Psoas muscle (tissue), 8 donors: ENCODE measurements around the gene RGS1. TPM values are rescaled to one million over a fixed set of nuclear protein-coding genes. Genes with fewer than 3 reads are reported as not detected.

ENCODE experiments used
- ATAC-seq, 4 donors: fragments of 200-7000 bp; cut with Tn5 transposase; one replicate each; pipeline ENCODE4 v1.9.1; 2020; ENCODE audit warnings: moderate library complexity in 3 of 4, mild to moderate bottlenecking in 2 of 4
- DNase-seq, 2 donors: peaks; one replicate each; pipeline ENCODE4 v3.0.0-alpha.2; 2020
- H3K27ac ChIP-seq: fragments of 200-600 bp; one replicate; pipeline ENCODE4 v1.8.0; 2022
- H3K27me3 ChIP-seq, 3 donors: fragments of 200-600 bp in 1 of 3; one replicate each; pipeline versions ENCODE4 v1.6.1 to v1.8.0; 2013 to 2022; ENCODE audit warnings: low read length in 2 of 3, mild to moderate bottlenecking in 2 of 3, moderate library complexity in 1 of 3; ENCODE audit not compliant: insufficient read depth in 3 of 3
- H3K36me3 ChIP-seq, 2 donors: fragments of 200-600 bp in 1 of 2; one replicate each; pipeline versions ENCODE4 v1.6.1 to v1.8.0; 2013 to 2022; ENCODE audit warnings: low read depth in 1 of 2, mild to moderate bottlenecking in 1 of 2, moderate library complexity in 1 of 2; ENCODE audit not compliant: insufficient read depth in 1 of 2
- H3K4me1 ChIP-seq: fragments of 200-600 bp; one replicate; pipeline ENCODE4 v1.8.0; 2022
- H3K4me3 ChIP-seq: fragments of 200-600 bp; one replicate; pipeline ENCODE4 v1.8.0; 2022; ENCODE audit warnings: mild to moderate bottlenecking
- H3K9me3 ChIP-seq: fragments of 200-600 bp; one replicate; pipeline ENCODE4 v1.8.0; 2022
- CTCF ChIP-seq: fragments of 200-600 bp; IDR thresholded peaks from one replicate; pipeline ENCODE4 v1.8.0; 2022; ENCODE audit warnings: antibody characterized with exemption
- whole genome bisulfite sequencing, 3 donors: extraction: QIAGEN DNeasy Blood & Tissue Kit; methylation state at CpG; one replicate each; pipeline versions ENCODE4 v1.1.6 to v1.1.7; 2013; 5-methylcytosine and 5-hydroxymethylcytosine counted together
- intact Hi-C, 2 donors: fragments of 100-400 bp; cut with DNase I; formaldehyde crosslinking; loops; one replicate each; pipeline versions ENCODE4 v1.11.0 to v1.14.2; 2022
- polyA plus RNA-seq, 3 donors: library from polyadenylated mRNA; stranded (reverse); fragments of 200-250 nt; gene quantifications; one replicate each; pipeline ENCODE4 v1.2.3, GENCODE V29; 2013
- total RNA-seq, 4 donors: library from RNA; stranded (reverse); fragmentation: NEBNext Ultra II Directional in 2 of 4; extraction: Animal tissue kit (Norgen Biotek cat#: 25700) in 2 of 4; gene quantifications; one replicate each; pipeline versions ENCODE4 v1.2.1 to v1.2.4, GENCODE V29; 2021 to 2023
- donor health status: healthy with polysubstance abuse.
- donor health status: DM: no; HTN: no; CAD: no; lungs with moderate emphysema.
- donor health status: Bipolar disorder and iron deficiency.
- donor health status: healthy.
- donor health status: DM: yes; HTN: yes; CAD: no.
- donor health status: DM: no; HTN: no; CAD: no.
- donor health status: DM: no; HTN: no; CAD: no.
- donor health status: DM: yes; HTN: yes; CAD: no.

Gene RGS1
- total and polyA plus RNA-seq, 7 donors = 0.06 to 1.7 (median 1.3) TPM

GRCh38 chr1:192538407-192539296, 36.9 kb upstream of the RGS1 start:
- no peaks in the 10 kb centered on the region for H3K27me3 ChIP-seq
- H3K36me3 ChIP-seq = no peaks in the 10 kb centered on the region
- no peak overlapping the region for H3K4me3 ChIP-seq
- TF ChIP-seq CTCF = no peak
- ATAC-seq = no peak
- no peaks in the 10 kb centered on the region for H3K4me1 ChIP-seq
- H3K27ac ChIP-seq = peak overlapping the region; percentile 12
- H3K9me3 ChIP-seq = no peaks in the 10 kb centered on the region
- DNase-seq = no peak
- intact Hi-C loops = no loop called here
- WGBS, 3 donors = 49 to 61% (median 54%) methylated on average over 3 of the region's 3 CpGs

- H3K27me3 ChIP-seq = no peaks in the 10 kb centered on the region
- WGBS, 3 donors = 15 to 31% (median 17%) methylated on average over 4 of the region's 4 CpGs
Measured at GRCh38 chr1:192539297-192540092, 36.1 kb upstream of the RGS1 start.

GRCh38 chr1:192543445-192543844, 32.1 kb upstream of the RGS1 start:
- no peaks in the 10 kb centered on the region for H3K4me1 ChIP-seq
- H3K36me3 ChIP-seq = no peaks in the 10 kb centered on the region
- DNase-seq (no peak), ATAC-seq (no peak)
- intact Hi-C loops = no loop called here
- WGBS, 3 donors = 94 to 98% (median 96%) methylated on average over 5 of the region's 5 CpGs
- H3K27me3 ChIP-seq = no peaks in the 10 kb centered on the region
- no peak for TF ChIP-seq CTCF
- H3K9me3 ChIP-seq = no peaks in the 10 kb centered on the region
- no peak overlapping the region for H3K4me3 ChIP-seq
- no peak overlapping the region for H3K27ac ChIP-seq

More at GRCh38 chr1:192539297-192540092, 36.1 kb upstream of the RGS1 start:
- H3K27ac ChIP-seq = peak overlapping the region; percentile 3
- H3K9me3 ChIP-seq = no peaks in the 10 kb centered on the region
- intact Hi-C loops = no loop called here
- TF ChIP-seq CTCF = no peak
- no peak overlapping the region for H3K4me3 ChIP-seq
- H3K4me1 ChIP-seq = no peaks in the 10 kb centered on the region
- no peaks in the 10 kb centered on the region for H3K36me3 ChIP-seq
- ATAC-seq (no peak), DNase-seq (no peak)

GRCh38 chr1:192545896-192546521, 29.6 kb upstream of the RGS1 start:
- peak; percentile 4 for TF ChIP-seq CTCF
- H3K36me3 ChIP-seq = no peaks in the 10 kb centered on the region
- WGBS, 3 donors = 85 to 93% (median 86%) methylated on average over 3 of the region's 3 CpGs
- no peak overlapping the region for H3K27ac ChIP-seq
- ATAC-seq = no peak
- H3K4me1 ChIP-seq = no peaks in the 10 kb centered on the region
- H3K9me3 ChIP-seq = no peaks in the 10 kb centered on the region
- intact Hi-C loops = no loop called here
- no peak for DNase-seq
- H3K4me3 ChIP-seq = no peak overlapping the region
- H3K27me3 ChIP-seq = no peaks in the 10 kb centered on the region
